Measurements from ENCODE around the gene RAB5A. TPM values are rescaled to one million over a fixed set of nuclear protein-coding genes. Genes with fewer than 3 reads are reported as not detected.
A peak's percentile ranks its signal among the peaks of the same experiment; 100 is the strongest.
"Not testable (repeated sequence)": the region's sequence is repeated elsewhere in the genome, so short reads cannot be mapped to it uniquely, and the experiment has no call there.

The RAB5A gene
- total RNA-seq: 100 to 1,000 TPM in 1 of 4 donors, 10 to 100 TPM in 3; 80.6 to 105 (median 87.5) TPM

GRCh38 chr3:19946832-19947548, at the start of gene RAB5A:
TSS of gene RAB5A (plus strand) at chr3:19947097. CDS start at chr3:19950899, 3,802 bp downstream.
- WGBS, 2 donors (ENCODE audit: low coverage in 1 of 2): 0 to 1% methylated on average over 37 to 63 of the region's 73 CpGs
- no peaks in the 10 kb centered on the region for H3K9me3 ChIP-seq
- no peaks in the 10 kb centered on the region for H3K27me3 ChIP-seq
- peak within 1 kb of the TSS; percentile 91 to 100 (median 98) for H3K4me3 ChIP-seq
- DNase-seq: peak; percentile 99
- intact Hi-C loops (cut with DNase I; ENCODE audit: low total_unique reads) (loop anchor here (2.0 to 5.0 kb wide), 2 partner anchors 58 to 100 kb away; no protein-coding TSS in a partner anchor), in situ Hi-C loops (cut with MboI; ENCODE audit: low pct_ligation_motif_present in 1 of 4, low pct_unique_long_range_greater_than_20kb in 1 of 4, low sequenced_read_pairs in 3 of 4) (loop anchor here in 2 of 4 donors (5.0 to 25.0 kb wide), 4 partner anchors 52 to 240 kb away; partner anchors contain the start of genes KAT2B (in 1 of the 2) and SGO1 (in 1 of the 2))
- TF ChIP-seq CTCF (IDR thresholded peaks at IDR 0.05) (no peak), POLR2AphosphoS5 (IDR thresholded peaks at IDR 0.05) (peak; percentile 92 to 95 (median 95)), POLR2A (IDR thresholded peaks at IDR 0.05) (peak; percentile 95), EP300 (IDR thresholded peaks at IDR 0.05; ENCODE audit: low read depth) (peak; percentile 81)
- H3K27ac ChIP-seq: peak within 1 kb of the TSS; percentile 97 to 100 (median 100)
- H3K36me3 ChIP-seq: peaks cover 0 to 8% (median 3%) of the 10 kb centered on the region in 4 donors
- peaks cover 10 to 30% (median 19%) of the 10 kb centered on the region in 4 donors for H3K4me1 ChIP-seq

GRCh38 chr3:19898721-19899120, 48.2 kb upstream of the RAB5A start:
- intact Hi-C loops (cut with DNase I; ENCODE audit: low total_unique reads) (no loop called here), in situ Hi-C loops (cut with MboI; ENCODE audit: low pct_ligation_motif_present in 1 of 4, low pct_unique_long_range_greater_than_20kb in 1 of 4, low sequenced_read_pairs in 3 of 4) (loop anchor here in 1 of 4 donors (10.0 kb wide), 1 partner anchor 46 kb away; the partner anchor contains the start of gene RAB5A)
- Histone ChIP-seq H3K4me1 (peaks cover 0 to 17% (median 8%) of the 10 kb centered on the region in 4 donors), H3K9me3 (no peaks in the 10 kb centered on the region), H3K27me3 (no peaks in the 10 kb centered on the region), H3K27ac (no peak overlapping the region), H3K36me3 (no peaks in the 10 kb centered on the region), H3K4me3 (no peak overlapping the region)
- WGBS, 2 donors (ENCODE audit: low coverage in 1 of 2): 54 to 71% methylated on average over 2 of the region's 2 CpGs
- DNase-seq: no peak
- TF ChIP-seq EP300 (IDR thresholded peaks at IDR 0.05; ENCODE audit: low read depth) (no peak), POLR2AphosphoS5 (IDR thresholded peaks at IDR 0.05) (no peak), POLR2A (IDR thresholded peaks at IDR 0.05) (no peak)

- no peak for DNase-seq
- Histone ChIP-seq H3K27me3 (no peaks in the 10 kb centered on the region), H3K4me1 (peaks cover 0 to 17% (median 8%) of the 10 kb centered on the region in 4 donors), H3K4me3 (no peak overlapping the region), H3K36me3 (no peaks in the 10 kb centered on the region), H3K27ac (no peak overlapping the region), H3K9me3 (no peaks in the 10 kb centered on the region)
- WGBS, 2 donors (ENCODE audit: low coverage in 1 of 2): 72 to 83% methylated on average over 2 of the region's 2 CpGs
- in situ Hi-C loops (cut with MboI; ENCODE audit: low pct_ligation_motif_present in 1 of 4, low pct_unique_long_range_greater_than_20kb in 1 of 4, low sequenced_read_pairs in 3 of 4) (loop anchor here in 1 of 4 donors (10.0 kb wide), 1 partner anchor 46 kb away; the partner anchor contains the start of gene RAB5A), intact Hi-C loops (cut with DNase I; ENCODE audit: low total_unique reads) (no loop called here)
- TF ChIP-seq EP300 (IDR thresholded peaks at IDR 0.05; ENCODE audit: low read depth) (no peak), POLR2AphosphoS5 (IDR thresholded peaks at IDR 0.05) (no peak), POLR2A (IDR thresholded peaks at IDR 0.05) (no peak), CTCF (IDR thresholded peaks at IDR 0.05) (no peak)
These were observed 47.6 kb upstream of the RAB5A start for GRCh38 chr3:19899264-19899663.

- DNase-seq; H3K27ac ChIP-seq; H3K9me3 ChIP-seq; H3K36me3 ChIP-seq; H3K27me3 ChIP-seq; intact Hi-C loops (cut with DNase I; ENCODE audit: low total_unique reads); H3K4me3 ChIP-seq: not testable (repeated sequence)
- WGBS, 2 donors (ENCODE audit: low coverage in 1 of 2): 74 to 82% methylated on average over 5 to 7 of the region's 7 CpGs
- peaks cover 0 to 17% (median 8%) of the 10 kb centered on the region in 4 donors for H3K4me1 ChIP-seq
- in situ Hi-C loops (cut with MboI; ENCODE audit: low pct_ligation_motif_present in 1 of 4, low pct_unique_long_range_greater_than_20kb in 1 of 4, low sequenced_read_pairs in 3 of 4): loop anchor here in 1 of 4 donors (10.0 kb wide), 1 partner anchor 45 kb away; the partner anchor contains the start of gene RAB5A
These were observed 47.1 kb upstream of the RAB5A start for GRCh38 chr3:19899833-19900232.

- TF ChIP-seq CTCF (IDR thresholded peaks at IDR 0.05) (no peak), POLR2A (IDR thresholded peaks at IDR 0.05) (no peak), EP300 (IDR thresholded peaks at IDR 0.05; ENCODE audit: low read depth) (no peak), POLR2AphosphoS5 (IDR thresholded peaks at IDR 0.05) (no peak)
- in situ Hi-C loops (cut with MboI; ENCODE audit: low pct_ligation_motif_present in 1 of 4, low pct_unique_long_range_greater_than_20kb in 1 of 4, low sequenced_read_pairs in 3 of 4): no loop called here
- Histone ChIP-seq H3K4me1 (peaks cover 0 to 17% (median 8%) of the 10 kb centered on the region in 4 donors), H3K4me3 (no peak overlapping the region), H3K36me3 (no peaks in the 10 kb centered on the region), H3K27ac (no peak overlapping the region), H3K9me3 (no peaks in the 10 kb centered on the region), H3K27me3 (no peaks in the 10 kb centered on the region)
- intact Hi-C loops (cut with DNase I; ENCODE audit: low total_unique reads): no loop called here
- no peak for DNase-seq
- 34 to 47% methylated on average over 5 of the region's 5 CpGs for WGBS, 2 donors (ENCODE audit: low coverage in 1 of 2)
These were observed 45.6 kb upstream of the RAB5A start for GRCh38 chr3:19901337-19901736.

Data from transverse colon (tissue), 4 donors.